Measurements from ENCODE around the gene GPN2.
A peak's percentile ranks its signal among the peaks of the same experiment; 100 is the strongest.

The GPN2 gene

GRCh38 chr1:26889551-26890466 is at the start of gene GPN2:
TSS of gene GPN2 (minus strand) at chr1:26890283. CDS start at chr1:26890096, 187 bp downstream.
- peak in 1 of 2 experiments; percentile 14 for DNase-seq (ENCODE audit: low read depth in 2 of 2)

- DNase-seq (ENCODE audit: low read depth in 2 of 2), result no peak
Measured at GRCh38 chr1:26938659-26939025, 48.6 kb upstream of the GPN2 start.

GRCh38 chr1:26938004-26938658 is 48.0 kb upstream of the GPN2 start:
- DNase-seq (ENCODE audit: low read depth in 2 of 2), result no peak

GRCh38 chr1:26936823-26937222 is 46.7 kb upstream of the GPN2 start:
- DNase-seq (ENCODE audit: low read depth in 2 of 2), result no peak

GRCh38 chr1:26932531-26932930 is 42.4 kb upstream of the GPN2 start:
- no peak for DNase-seq (ENCODE audit: low read depth in 2 of 2)

GRCh38 chr1:26923711-26924110 is 33.6 kb upstream of the GPN2 start:
- no peak for DNase-seq (ENCODE audit: low read depth in 2 of 2)

GRCh38 chr1:26922901-26923300 is 32.8 kb upstream of the GPN2 start:
- no peak for DNase-seq (ENCODE audit: low read depth in 2 of 2)

- DNase-seq (ENCODE audit: low read depth in 2 of 2), result no peak
Measured at GRCh38 chr1:26922431-26922729, 32.3 kb upstream of the GPN2 start.

GRCh38 chr1:26921540-26922430 is 31.7 kb upstream of the GPN2 start, which contains the start of gene NUDC:
TSS of gene NUDC (plus strand) at chr1:26921743. CDS start at chr1:26921849, 106 bp downstream.
- peak; percentile 85 to 88 for DNase-seq (ENCODE audit: low read depth in 2 of 2)

GRCh38 chr1:26921126-26921539 is 31.1 kb upstream of the GPN2 start:
- no peak for DNase-seq (ENCODE audit: low read depth in 2 of 2)

- DNase-seq (ENCODE audit: low read depth in 2 of 2), result no peak
Measured at GRCh38 chr1:26915204-26915842, 25.2 kb upstream of the GPN2 start.

GRCh38 chr1:26913754-26914619 is 23.9 kb upstream of the GPN2 start, which contains the start of gene NR0B2:
TSS of gene NR0B2 (minus strand) at chr1:26913975. CDS start at chr1:26913940, 35 bp downstream.
- no peak for DNase-seq (ENCODE audit: low read depth in 2 of 2)

- no peak for DNase-seq (ENCODE audit: low read depth in 2 of 2)
Measured at GRCh38 chr1:26913389-26913753, 23.3 kb upstream of the GPN2 start.

GRCh38 chr1:26912147-26912490 is 22.0 kb upstream of the GPN2 start:
- no peak for DNase-seq (ENCODE audit: low read depth in 2 of 2)

GRCh38 chr1:26911399-26912146 is 21.5 kb upstream of the GPN2 start:
- no peak for DNase-seq (ENCODE audit: low read depth in 2 of 2)

GRCh38 chr1:26910343-26911160 is 20.5 kb upstream of the GPN2 start:
- no peak for DNase-seq (ENCODE audit: low read depth in 2 of 2)

- no peak for DNase-seq (ENCODE audit: low read depth in 2 of 2)
Measured at GRCh38 chr1:26909951-26910342, 19.9 kb upstream of the GPN2 start.

- DNase-seq (ENCODE audit: low read depth in 2 of 2), result no peak
Measured at GRCh38 chr1:26907071-26907917, 17.2 kb upstream of the GPN2 start.

Data from fibroblast of skin of left biceps (primary cell).